Inflammatory macrophage treated with lipopolysaccharide for 4 hours (primary cell): ENCODE results near the gene RPS15A.

Source experiments
- DNase-seq: peaks from one replicate; pipeline ENCODE4 v3.0.0-alpha.2; 2020

RPS15A gene

GRCh38 chr16:18789850-18790706 is at the start of gene RPS15A:
RPS15A (minus strand) TSS chr16:18790334; CDS start chr16:18789113, 1,221 bp downstream.
- peak; percentile 96 for DNase-seq

DNA sequence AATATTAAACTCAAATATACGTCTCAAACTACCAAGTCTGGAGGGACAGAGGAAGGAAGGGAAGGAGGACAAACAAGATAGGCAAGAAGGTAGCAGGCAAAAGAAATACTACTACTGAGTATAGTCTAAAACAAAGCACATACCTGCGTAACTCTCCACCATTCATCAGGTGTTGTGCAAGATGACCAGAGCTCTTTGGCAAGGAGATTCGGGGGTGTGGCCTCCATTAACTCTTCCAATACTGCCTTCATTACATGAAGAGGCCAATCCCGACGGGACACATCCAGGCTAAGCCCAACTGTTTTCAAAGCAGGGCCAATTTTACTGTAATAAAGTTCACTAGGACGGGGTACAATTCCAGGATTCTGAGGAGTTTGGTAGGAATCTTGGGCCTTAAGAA is 49.4 kb upstream of the RPS15A start:
- DNase-seq, result no peak

DNA sequence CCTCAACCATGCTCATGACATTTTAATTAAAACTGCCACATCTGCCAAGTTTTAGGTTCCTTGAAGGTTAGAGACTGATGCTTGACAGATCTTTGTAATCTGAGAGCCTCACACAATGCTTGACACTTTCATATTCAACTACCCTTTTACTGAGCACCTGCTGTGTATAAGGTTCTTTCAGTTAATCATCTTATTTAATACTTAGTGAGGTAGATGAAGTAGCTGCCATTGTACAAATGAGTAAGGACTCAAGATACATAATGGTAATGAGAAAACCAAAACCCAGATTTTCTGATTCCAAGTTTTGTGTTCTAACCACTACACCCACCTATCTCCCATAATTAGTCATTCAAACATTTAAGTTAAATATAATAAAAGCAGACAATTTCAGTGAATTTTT is 46.6 kb upstream of the RPS15A start:
- DNase-seq, result no peak

DNA sequence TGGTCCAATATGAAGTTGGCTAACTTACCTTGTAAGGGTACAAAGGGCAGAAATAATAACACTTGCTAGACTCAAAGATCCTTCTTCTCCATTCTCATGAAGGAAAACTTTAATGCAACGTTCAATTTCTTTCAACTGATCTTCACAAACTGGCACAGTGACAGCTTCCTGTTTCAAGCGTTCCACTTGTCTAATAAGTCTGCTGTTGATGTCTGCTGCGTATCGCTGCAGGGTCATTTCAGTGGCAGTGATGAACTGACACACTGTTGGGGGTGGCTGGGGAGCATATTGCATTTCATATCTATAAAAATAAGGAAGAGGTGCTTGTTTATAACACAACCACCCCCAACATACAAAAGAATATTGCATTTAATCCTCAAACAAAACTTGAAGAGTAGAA is 44.7 kb upstream of the RPS15A start:
- DNase-seq, result no peak

GRCh38 chr16:18833707-18834505 is 43.8 kb upstream of the RPS15A start:
- DNase-seq, result no peak

- no peak for DNase-seq
Observed at GRCh38 chr16:18832613-18833012, 42.5 kb upstream of the RPS15A start.

- no peak for DNase-seq
Observed at GRCh38 chr16:18832006-18832405, 41.9 kb upstream of the RPS15A start.

GRCh38 chr16:18829251-18829650 is 39.1 kb upstream of the RPS15A start:
- peak; percentile 6 for DNase-seq

DNA sequence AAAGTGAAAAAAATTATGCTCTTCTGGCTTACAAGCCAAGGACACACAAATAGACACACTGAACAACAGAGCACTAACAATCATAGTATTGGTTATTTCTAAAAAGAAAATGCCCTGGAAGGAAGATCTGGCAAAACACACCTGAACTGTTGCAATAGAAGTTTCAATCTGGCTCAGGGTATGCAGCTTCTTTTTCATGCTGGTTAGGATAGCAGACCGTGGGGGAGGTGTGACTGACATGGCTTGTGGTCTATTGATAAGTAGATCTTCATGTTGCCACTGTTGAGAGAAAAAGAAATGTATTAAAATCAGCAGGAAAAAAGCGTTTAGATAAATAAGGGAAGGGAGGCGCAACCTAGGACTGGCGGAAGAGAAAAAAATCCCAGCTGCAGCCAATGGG is 37.8 kb upstream of the RPS15A start:
- no peak for DNase-seq

DNA sequence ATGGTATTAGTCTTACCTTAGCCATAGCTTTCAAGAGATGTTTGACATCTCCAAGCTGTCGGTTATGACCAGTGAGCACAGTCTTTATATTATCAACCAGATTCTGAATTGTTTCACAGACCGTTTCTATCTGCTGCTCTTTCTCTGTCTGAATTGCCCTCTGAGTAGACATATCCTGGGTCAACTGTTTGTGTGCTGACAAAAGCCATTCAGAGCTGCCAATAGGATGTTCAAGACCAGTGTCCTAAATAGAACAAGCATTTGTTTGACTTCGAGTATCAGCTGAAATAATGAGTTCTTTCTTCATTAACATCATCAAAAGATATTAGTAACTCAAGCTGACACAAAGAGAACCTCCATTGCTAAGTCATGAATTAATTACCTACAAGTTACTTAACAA is 26.2 kb upstream of the RPS15A start:
- no peak for DNase-seq

- DNase-seq, result no peak
Observed at GRCh38 chr16:18811925-18812324, 21.8 kb upstream of the RPS15A start.

DNA sequence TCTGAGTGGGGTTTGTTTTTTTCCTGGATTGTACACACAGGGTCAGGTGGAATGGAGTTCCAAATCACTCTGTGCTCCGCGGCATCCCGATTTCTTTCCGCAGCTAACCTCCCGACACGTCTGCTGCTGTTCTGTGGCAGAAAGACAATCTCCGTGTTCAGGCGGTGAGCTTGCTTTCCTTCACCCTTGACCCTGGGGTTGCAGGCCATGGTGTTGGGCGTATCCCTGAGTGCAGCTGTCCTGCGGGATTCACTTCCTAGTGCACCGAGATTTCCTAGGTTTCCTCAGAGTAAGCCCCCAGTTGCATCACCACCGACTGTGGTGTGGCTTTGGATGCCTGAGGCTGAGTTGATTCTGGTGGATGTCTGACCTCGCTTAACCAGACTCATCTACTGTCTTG is 19.0 kb upstream of the RPS15A start:
- DNase-seq, result no peak

DNA sequence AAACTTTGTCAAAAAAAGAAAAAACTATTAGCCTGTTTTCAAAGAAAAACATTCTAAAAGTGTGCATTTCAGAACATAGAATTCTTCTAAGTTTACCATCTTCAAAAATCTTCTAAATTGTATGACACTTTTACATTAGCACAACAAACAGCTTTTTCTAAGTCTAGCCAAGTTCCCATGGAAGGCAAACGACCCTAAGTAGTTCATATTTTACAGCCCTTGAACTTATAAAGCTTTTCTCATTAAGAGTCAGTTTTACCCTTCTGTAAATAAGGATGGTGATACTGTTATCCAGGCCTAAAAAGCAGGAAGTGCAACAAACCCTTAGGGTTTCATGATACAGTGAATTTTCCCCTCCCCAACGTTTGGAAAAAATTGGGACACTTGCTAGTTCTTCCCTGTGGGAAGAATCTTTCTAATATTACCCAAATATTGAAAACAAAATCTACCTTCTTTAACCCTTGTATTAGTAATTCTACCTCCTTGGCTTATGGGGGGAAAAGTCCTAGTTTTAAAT is 15.2 kb upstream of the RPS15A start:
- DNase-seq, result no peak

DNA sequence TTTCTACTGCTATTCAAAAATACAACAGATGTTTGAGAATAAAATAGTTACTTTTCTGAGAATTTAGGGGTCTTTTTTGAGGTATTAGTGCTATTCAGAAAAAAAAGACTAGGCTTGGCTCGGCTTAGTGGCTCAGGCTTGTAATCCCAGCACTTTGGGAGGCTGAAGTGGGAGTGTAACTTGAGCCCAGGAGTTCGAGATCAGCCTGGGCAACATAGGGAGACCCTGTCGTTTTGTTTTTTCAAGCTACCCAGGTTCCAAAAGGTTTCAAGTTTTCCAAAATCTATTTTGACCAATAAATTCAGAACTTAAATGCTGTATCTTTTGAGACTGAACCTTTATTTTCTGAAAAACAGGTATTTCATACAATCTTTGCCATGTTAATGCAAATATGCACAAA is 14.4 kb upstream of the RPS15A start:
- no peak for DNase-seq

- DNase-seq, result peak; percentile 56
Observed at GRCh38 chr16:18803569-18804462, 13.7 kb upstream of the RPS15A start.

GRCh38 chr16:18802767-18803343 is 12.7 kb upstream of the RPS15A start:
- no peak for DNase-seq

DNA sequence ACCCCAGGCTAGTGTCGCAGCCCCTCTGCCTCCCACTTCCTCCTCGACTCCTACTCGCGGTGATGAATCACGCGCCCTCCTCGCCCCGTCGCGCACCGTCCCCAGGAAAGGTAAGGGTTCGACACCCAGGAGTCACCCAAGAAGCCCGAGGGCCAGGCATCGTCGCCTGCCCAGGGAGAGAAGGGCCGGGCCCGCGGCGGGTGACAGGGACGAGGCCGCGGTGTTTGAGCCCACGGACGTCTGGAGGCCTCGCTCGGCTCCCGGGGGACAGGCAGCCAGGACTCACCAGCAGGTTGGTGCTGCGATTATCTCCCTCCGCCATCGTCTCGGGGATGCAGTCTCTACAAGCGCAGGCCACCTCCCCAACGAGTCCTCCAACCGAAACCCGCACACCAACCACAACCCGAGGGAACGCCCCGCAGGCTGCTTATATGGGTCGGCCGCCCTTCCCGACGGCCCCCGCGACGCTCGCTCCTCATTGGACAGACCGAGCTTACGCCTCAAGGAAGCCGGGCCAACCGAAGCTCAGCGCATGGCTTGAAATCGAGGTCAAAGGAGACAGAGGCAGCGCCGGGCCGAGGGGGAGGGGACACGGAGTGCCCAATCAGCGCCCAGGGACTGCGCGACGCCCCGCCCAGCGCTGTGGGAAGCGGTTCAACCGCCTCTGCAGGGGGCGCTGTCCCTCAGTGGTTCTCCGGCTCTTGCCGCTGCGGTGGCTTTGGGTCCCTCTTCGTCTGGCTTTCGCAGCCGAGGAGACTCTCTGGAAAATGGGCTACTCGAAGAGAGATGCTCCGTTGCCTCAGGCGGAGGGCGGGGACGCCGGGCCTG is 11.2 kb upstream of the RPS15A start, which contains the start of gene ARL6IP1:
Gene ARL6IP1, minus strand, starts transcription at position 405 of the 828 bp plus-strand sequence. Its CDS starts 83 bp downstream, at position 322.
- peak; percentile 100 for DNase-seq

DNA sequence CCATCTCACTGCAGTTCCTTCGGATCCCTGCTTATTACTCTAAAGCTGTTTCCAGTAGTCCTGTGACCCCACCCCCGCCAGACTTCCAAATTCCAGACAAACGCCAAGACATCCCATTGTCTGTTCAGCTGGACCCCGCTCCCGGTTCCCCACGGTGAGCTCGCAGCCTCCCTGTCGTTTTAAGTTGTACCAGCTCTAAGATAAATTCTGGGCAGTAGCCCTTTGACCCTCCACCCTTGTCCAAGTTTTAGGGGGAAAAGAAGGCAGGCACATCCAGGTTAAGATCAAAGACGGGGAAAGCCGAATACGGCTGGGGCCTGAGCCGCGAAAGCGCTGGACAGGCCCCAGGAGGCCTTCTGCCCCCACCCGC is 10.6 kb upstream of the RPS15A start:
- DNase-seq, result no peak

DNA sequence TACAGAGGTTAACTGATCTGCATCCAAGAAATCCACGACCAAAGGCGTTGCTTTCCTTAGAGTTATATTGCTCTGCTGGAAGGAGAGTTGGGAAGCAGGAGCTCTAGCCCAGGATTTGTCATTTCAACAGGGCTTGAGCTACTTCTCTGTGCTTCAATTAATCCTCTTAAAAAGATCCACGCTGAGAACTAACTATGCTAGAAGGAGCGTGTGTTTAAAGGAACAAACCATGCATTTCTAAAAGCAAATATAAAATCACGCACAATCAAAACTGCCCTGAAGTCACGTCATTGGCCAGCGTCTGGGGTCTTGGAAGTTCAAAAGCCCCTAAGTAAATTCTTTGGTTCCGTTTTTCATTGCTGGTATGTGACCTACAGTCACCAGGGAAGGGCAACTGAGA is 10.2 kb upstream of the RPS15A start:
- no peak for DNase-seq

GRCh38 chr16:18799500-18799899 is 9.4 kb upstream of the RPS15A start:
- no peak for DNase-seq

DNA sequence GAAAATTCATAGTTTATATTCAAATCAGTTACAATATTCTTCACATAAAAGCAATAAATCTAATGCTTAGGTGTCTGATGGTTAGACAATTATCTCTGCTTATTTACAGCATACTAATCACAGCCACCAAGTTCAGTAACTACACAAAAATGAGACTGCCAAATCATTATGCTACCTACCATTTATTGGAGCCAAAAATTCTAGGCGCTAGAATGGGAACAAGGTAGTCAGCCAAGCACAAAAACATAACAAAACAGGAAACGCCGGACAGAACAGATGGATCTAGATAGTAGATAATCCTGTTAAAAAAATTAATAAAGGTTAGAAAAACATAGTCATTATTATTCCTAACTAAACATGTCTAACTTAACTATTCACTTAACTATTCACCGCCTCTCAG is 7.6 kb upstream of the RPS15A start:
- no peak for DNase-seq
